ENCODE data around the gene CSRP1. TPM values are rescaled to one million over a fixed set of nuclear protein-coding genes. Genes with fewer than 3 reads are reported as not detected.
"Not testable (repeated sequence)": the region's sequence is repeated elsewhere in the genome, so short reads cannot be mapped to it uniquely, and the experiment has no call there.

CSRP1 gene
- total RNA-seq, 2 experiments from 2014 or later = 77.1 to 77.8 TPM

DNA sequence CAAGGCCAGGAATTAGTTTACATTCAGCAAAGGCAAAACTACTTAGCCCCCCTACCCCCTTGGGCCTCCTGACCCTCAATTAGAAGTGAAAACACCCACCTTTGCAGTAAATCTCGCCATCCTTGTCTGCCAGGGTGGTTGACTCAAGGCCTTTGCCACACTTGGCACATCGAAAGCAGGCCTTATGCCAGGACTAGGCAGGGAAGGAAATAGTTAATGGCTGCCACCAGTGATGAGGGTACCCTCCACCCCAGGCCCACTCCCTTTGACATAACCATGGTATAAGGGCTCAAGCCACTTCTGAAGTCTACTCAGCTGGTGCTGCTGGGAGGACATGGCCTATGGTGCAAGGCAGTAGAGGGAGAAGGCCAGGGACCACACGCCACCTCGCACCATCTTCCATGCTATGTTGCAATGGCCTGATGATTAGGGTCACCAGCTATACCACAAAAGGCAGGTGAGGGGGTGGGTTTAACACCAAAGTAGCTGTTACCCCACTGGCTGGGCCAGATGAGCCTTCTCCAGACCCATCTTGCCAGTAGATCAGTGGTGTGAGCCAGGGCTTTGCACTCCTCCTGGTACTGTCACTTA is 21.6 kb downstream of the CSRP1 start:
- ChIA-PET POLR2A (interaction anchor here (1.5 to 3.9 kb wide), 2 partner anchors 9 to 21 kb away, joined by 3 to 18 read pairs; partner anchors contain the start of gene CSRP1), CTCF (interaction anchor here (1.3 to 15.2 kb wide), 3 partner anchors 22 to 37 kb away, joined by 6 to 350 read pairs (median 11); partner anchors contain the start of gene CSRP1)
- no peak overlapping the region for H3K27ac Mint-ChIP-seq
- DNase-seq = no peak
- no peaks in the 10 kb centered on the region for H3K9me3 Mint-ChIP-seq
- H3K4me3 Mint-ChIP-seq = no peak overlapping the region
- H3K36me3 Mint-ChIP-seq (ENCODE audit: low read depth) = peaks cover 30% of the 10 kb centered on the region
- peaks cover 9% of the 10 kb centered on the region for H3K27me3 Mint-ChIP-seq
- H3K4me1 Mint-ChIP-seq = peaks cover 28% of the 10 kb centered on the region

GRCh38 chr1:201483373-201483949 is 23.5 kb downstream of the CSRP1 start:
- no peak overlapping the region for H3K4me3 Mint-ChIP-seq
- POLR2A ChIA-PET = interaction anchor here (2.8 to 4.6 kb wide), 3 partner anchors 23 to 32 kb away, joined by 9 to 48 read pairs (median 43); partner anchors contain the start of gene CSRP1

GRCh38 chr1:201482755-201483154 is 24.2 kb downstream of the CSRP1 start:
- Mint-ChIP-seq H3K27ac (peak overlapping the region; percentile 34), H3K36me3 (ENCODE audit: low read depth) (peaks cover 13% of the 10 kb centered on the region), H3K9me3 (no peaks in the 10 kb centered on the region), H3K4me3 (no peak overlapping the region), H3K27me3 (peaks cover 9% of the 10 kb centered on the region), H3K4me1 (peaks cover 34% of the 10 kb centered on the region)
- ChIA-PET CTCF (interaction anchor here (1.4 to 15.2 kb wide), 14 partner anchors 8 to 52 kb away, joined by 3 to 350 read pairs (median 12); partner anchors contain the start of genes CSRP1 and PHLDA3), POLR2A (interaction anchor here (1.3 to 4.6 kb wide), 5 partner anchors 14 to 48 kb away, joined by 3 to 48 read pairs (median 18); partner anchors contain the start of genes CSRP1 and PHLDA3)
- no peak for DNase-seq

More at GRCh38 chr1:201483373-201483949, 23.5 kb downstream of the CSRP1 start:
- peaks cover 34% of the 10 kb centered on the region for H3K4me1 Mint-ChIP-seq
- CTCF ChIA-PET = interaction anchor here (2.2 to 15.2 kb wide), 6 partner anchors 8 to 50 kb away, joined by 7 to 350 read pairs (median 54); partner anchors contain the start of genes CSRP1 and PHLDA3
- H3K9me3 Mint-ChIP-seq = no peaks in the 10 kb centered on the region
- DNase-seq = no peak
- H3K36me3 Mint-ChIP-seq (ENCODE audit: low read depth) = peaks cover 18% of the 10 kb centered on the region
- no peak overlapping the region for H3K27ac Mint-ChIP-seq
- H3K27me3 Mint-ChIP-seq = peaks cover 9% of the 10 kb centered on the region

DNA sequence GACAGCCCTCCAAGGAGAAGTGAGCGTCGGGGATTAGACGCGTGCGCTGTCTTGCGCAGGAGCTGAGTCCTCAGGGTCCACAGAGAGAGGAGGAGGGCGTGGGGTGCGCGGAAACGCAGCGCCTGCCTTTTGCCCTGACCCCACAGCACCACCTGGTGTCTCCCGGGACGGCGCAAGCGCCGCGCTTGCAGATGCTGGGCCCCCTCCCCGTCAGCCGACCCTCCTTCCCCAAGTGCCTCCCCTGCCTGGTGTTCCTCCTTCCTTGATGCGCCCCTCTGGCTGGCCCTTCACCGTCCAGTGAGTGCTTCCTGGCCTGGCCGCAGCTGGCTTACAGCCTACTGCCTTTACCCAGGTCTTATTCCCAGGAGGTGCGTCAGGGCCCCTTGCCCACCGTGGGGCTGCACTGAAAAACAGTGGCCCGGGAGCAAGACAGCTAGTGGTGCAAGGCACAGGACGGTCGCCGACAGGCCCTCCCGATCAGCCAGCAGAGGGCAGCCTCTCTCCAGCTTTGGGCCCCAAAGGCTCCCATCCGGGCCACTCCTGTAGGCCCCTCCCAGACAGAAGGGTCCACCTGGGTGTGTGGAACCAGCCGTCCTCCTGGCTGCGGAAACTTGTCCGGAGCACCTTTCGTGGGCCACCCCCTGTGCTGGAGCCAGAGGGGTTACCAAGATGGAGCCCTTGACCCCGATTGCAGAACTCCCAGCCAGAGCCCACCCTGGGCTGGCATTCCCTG is 25.0 kb downstream of the CSRP1 start:
- H3K27ac Mint-ChIP-seq = peak overlapping the region; percentile 34
- H3K36me3 Mint-ChIP-seq (ENCODE audit: low read depth) = peaks cover 7% of the 10 kb centered on the region
- CTCF ChIA-PET = interaction anchor here (1.1 to 15.2 kb wide), 21 partner anchors 8 to 72 kb away, joined by 3 to 350 read pairs (median 6); partner anchors contain the start of genes CSRP1 and PHLDA3
- H3K27me3 Mint-ChIP-seq = peaks cover 12% of the 10 kb centered on the region
- H3K4me3 Mint-ChIP-seq = peak overlapping the region; percentile 68
- peak; percentile 86 for DNase-seq
- POLR2A ChIA-PET = interaction anchor here (0.9 to 4.6 kb wide), 7 partner anchors 9 to 47 kb away, joined by 3 to 48 read pairs (median 9); partner anchors contain the start of genes CSRP1 and PHLDA3
- H3K4me1 Mint-ChIP-seq = peaks cover 35% of the 10 kb centered on the region
- H3K9me3 Mint-ChIP-seq = no peaks in the 10 kb centered on the region

- POLR2A ChIA-PET = interaction anchor here (0.7 to 4.6 kb wide), 8 partner anchors 12 to 35 kb away, joined by 3 to 48 read pairs (median 9); partner anchors contain the start of genes CSRP1 and PHLDA3
- peaks cover 5% of the 10 kb centered on the region for H3K36me3 Mint-ChIP-seq (ENCODE audit: low read depth)
These were observed 25.9 kb downstream of the CSRP1 start for GRCh38 chr1:201481004-201481380.

DNA sequence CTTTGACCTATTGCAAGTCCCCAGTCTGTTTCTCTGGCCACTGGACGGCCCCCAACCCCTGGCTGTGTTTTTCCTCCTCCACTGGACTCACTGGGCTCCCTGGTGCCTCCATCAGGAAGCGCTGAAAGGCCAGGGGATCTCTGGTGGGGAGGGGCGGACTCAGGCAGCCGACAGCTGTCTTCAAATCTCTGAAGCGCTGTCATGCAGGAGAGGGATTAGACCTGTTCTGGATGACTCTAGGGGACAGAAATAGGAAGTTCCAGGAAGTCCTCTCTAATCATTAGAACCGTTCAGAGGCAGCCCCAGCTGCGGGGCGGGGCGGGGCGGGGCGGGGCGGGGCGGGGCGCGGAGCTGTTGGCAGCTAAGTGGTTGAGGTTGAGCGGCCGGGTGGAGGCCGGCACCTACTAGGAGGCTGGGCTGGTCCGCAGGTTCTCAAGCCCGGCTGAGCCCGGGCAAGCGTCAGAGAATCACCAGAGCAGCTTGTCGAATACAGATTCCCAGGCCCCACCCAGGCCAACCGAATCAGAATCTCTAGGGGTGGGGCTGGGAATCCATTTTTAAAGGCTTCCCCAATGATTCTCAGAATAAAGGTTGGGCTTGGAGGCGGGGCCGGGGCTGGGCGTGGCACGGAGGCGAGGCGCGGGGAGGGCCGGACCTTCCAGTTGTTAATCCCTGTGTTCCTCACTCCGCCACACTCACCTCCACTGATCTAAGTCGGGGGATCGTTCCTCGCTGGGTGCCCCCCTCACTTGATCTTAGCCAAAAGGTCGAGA is 26.5 kb downstream of the CSRP1 start:
- ChIA-PET POLR2A (interaction anchor here (0.7 to 4.6 kb wide), 8 partner anchors 11 to 35 kb away, joined by 3 to 48 read pairs (median 9); partner anchors contain the start of genes CSRP1 and PHLDA3), CTCF (interaction anchor here (0.5 to 15.2 kb wide), 14 partner anchors 11 to 466 kb away, joined by 3 to 350 read pairs (median 10); partner anchors contain the start of genes CSRP1 and PHLDA3)
- H3K9me3 Mint-ChIP-seq = no peaks in the 10 kb centered on the region
- peak overlapping the region; percentile 68 for H3K4me3 Mint-ChIP-seq
- H3K27ac Mint-ChIP-seq = peak overlapping the region; percentile 59
- H3K27me3 Mint-ChIP-seq = peaks cover 17% of the 10 kb centered on the region
- peaks cover 5% of the 10 kb centered on the region for H3K36me3 Mint-ChIP-seq (ENCODE audit: low read depth)
- DNase-seq = peak; percentile 81
- H3K4me1 Mint-ChIP-seq = peaks cover 44% of the 10 kb centered on the region

More at GRCh38 chr1:201481004-201481380, 25.9 kb downstream of the CSRP1 start:
- Mint-ChIP-seq H3K27me3 (peaks cover 17% of the 10 kb centered on the region), H3K4me1 (peaks cover 40% of the 10 kb centered on the region), H3K9me3 (no peaks in the 10 kb centered on the region), H3K4me3 (peak overlapping the region; percentile 68), H3K27ac (no peak overlapping the region)
- CTCF ChIA-PET = interaction anchor here (0.5 to 15.2 kb wide), 20 partner anchors 7 to 466 kb away, joined by 3 to 350 read pairs (median 6); partner anchors contain the start of genes CSRP1 and PHLDA3
- DNase-seq = no peak

DNA sequence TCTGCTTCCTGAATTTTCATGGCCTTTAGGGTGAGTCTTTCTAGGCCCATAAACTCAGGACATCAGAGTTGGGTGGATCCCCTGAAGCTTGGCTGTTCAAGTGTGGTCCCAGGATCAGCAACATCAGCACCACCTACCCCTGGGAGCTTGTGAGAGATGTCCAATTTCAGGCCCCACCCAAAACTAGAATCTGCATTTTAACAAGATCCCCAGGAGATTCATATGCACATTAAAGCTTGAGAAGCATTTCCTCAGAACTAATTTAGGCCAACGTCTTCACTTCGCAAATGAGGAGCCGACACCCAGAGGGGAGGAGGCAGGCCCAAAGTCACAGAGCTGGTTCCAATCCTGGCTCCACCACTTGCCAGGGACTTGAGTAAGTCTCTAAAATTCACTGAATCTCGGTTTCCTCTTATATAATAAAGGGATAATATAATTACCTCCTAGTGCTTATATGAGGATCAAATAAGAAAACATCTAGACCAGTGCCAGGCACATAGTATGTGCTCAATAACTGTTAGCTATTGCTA is 27.7 kb downstream of the CSRP1 start:
- Mint-ChIP-seq H3K27ac (no peak overlapping the region), H3K36me3 (ENCODE audit: low read depth) (peaks cover 5% of the 10 kb centered on the region), H3K4me3 (no peak overlapping the region), H3K4me1 (peaks cover 44% of the 10 kb centered on the region), H3K9me3 (no peaks in the 10 kb centered on the region), H3K27me3 (peaks cover 20% of the 10 kb centered on the region)
- no peak for DNase-seq
- ChIA-PET POLR2A (interaction anchor here (2.2 to 4.6 kb wide), 3 partner anchors 27 to 32 kb away, joined by 9 to 48 read pairs (median 43); partner anchors contain the start of gene CSRP1), CTCF (interaction anchor here (3.7 to 15.2 kb wide), 6 partner anchors 10 to 43 kb away, joined by 12 to 350 read pairs (median 54); partner anchors contain the start of genes CSRP1 and PHLDA3)

GRCh38 chr1:201478666-201479065 is 28.3 kb downstream of the CSRP1 start:
- H3K27ac Mint-ChIP-seq; H3K9me3 Mint-ChIP-seq; H3K4me3 Mint-ChIP-seq; POLR2A ChIA-PET; H3K36me3 Mint-ChIP-seq (ENCODE audit: low read depth); DNase-seq: not testable (repeated sequence)
- peaks cover 24% of the 10 kb centered on the region for H3K27me3 Mint-ChIP-seq
- CTCF ChIA-PET = interaction anchor here (1.0 to 15.2 kb wide), 4 partner anchors 10 to 43 kb away, joined by 4 to 350 read pairs (median 51); partner anchors contain the start of genes CSRP1 and PHLDA3
- peaks cover 44% of the 10 kb centered on the region for H3K4me1 Mint-ChIP-seq

DNA sequence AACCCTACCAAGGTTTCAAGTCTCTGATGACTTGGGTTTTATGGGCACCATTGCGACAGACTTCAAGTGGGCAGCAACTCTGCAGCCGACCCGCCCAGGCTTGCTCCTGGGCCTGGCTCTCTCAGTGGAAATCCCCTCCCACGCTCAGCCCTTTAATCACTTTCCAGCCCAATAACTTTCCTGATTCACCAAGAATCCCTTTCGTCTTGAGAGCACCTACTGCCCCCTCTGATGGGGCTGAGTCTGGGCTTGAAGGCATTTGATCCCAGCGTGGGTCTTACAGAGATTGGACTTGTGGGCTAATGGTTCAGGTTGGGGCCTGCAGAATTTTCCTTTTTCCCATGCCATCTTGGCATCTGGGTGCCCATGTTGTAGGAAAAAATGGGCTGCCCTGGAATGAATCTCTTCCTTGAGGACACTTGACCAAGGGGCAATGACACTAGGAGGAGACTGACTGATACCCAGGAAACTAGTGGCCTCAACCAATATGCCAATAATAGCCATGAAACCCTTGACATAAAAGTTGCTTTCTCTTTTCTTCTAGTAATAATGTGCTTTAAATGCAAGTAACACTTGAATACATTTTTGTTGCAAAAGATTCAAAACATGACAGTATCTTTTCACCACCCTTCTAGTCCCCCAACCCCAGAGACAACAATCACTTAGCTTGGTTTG is 30.1 kb downstream of the CSRP1 start:
- no peak for DNase-seq
- Mint-ChIP-seq H3K36me3 (ENCODE audit: low read depth) (no peaks in the 10 kb centered on the region), H3K27me3 (peaks cover 34% of the 10 kb centered on the region), H3K4me1 (peaks cover 36% of the 10 kb centered on the region), H3K27ac (no peak overlapping the region), H3K4me3 (no peak overlapping the region), H3K9me3 (no peaks in the 10 kb centered on the region)
- ChIA-PET CTCF (interaction anchor here (0.8 to 15.2 kb wide), 4 partner anchors 29 to 41 kb away, joined by 3 to 350 read pairs (median 6); no protein-coding TSS in a partner anchor), POLR2A (interaction anchor here (0.9 kb wide), 1 partner anchor 30 kb away, joined by 3 read pairs; the partner anchor contains the start of gene CSRP1)

- H3K4me3 Mint-ChIP-seq = no peak overlapping the region
- CTCF ChIA-PET = interaction anchor here (0.7 to 1.3 kb wide), 3 partner anchors 28 to 40 kb away, joined by 3 to 6 read pairs (median 3); no protein-coding TSS in a partner anchor
- POLR2A ChIA-PET = interaction anchor here (0.9 to 1.1 kb wide), 2 partner anchors 10 to 31 kb away, joined by 3 read pairs; partner anchors contain the start of gene CSRP1
These were observed 30.8 kb downstream of the CSRP1 start for GRCh38 chr1:201475915-201476669.

More at GRCh38 chr1:201475915-201476669, 30.8 kb downstream of the CSRP1 start:
- Mint-ChIP-seq H3K27ac (no peak overlapping the region), H3K9me3 (no peaks in the 10 kb centered on the region), H3K27me3 (peaks cover 37% of the 10 kb centered on the region), H3K4me1 (peaks cover 29% of the 10 kb centered on the region), H3K36me3 (ENCODE audit: low read depth) (no peaks in the 10 kb centered on the region)
- DNase-seq = no peak

All from activated CD4-positive, alpha-beta memory T cell treated with anti-CD3 and anti-CD28 coated beads, Interleukin-2, amount 10 ng/mL, durations not matched to agents 7 days and 5 days (primary cell).